ENCODE data around the gene MACROD2. TPM values are rescaled to one million over a fixed set of nuclear protein-coding genes. Genes with fewer than 3 reads are reported as not detected.

The MACROD2 gene
- total and polyA plus RNA-seq, 2 of the 4 experiments (the other 2 are of a cell fraction): not detected

GRCh38 chr20:16052456-16052855 lies 2057.1 kb downstream of the MACROD2 start:
- no peak overlapping the region for H2BK120ac ChIP-seq (ENCODE audit: low read depth, low read length)
- no peak for TF ChIP-seq MXI1 (IDR thresholded peaks at IDR 0.05; ENCODE audit: borderline replicate concordance, low read depth, low read length)
- H3K4me2 ChIP-seq (ENCODE audit: low read depth, low read length): no peak overlapping the region
- no peak overlapping the region for H2BK15ac ChIP-seq (ENCODE audit: low read depth, low read length)
- no peak overlapping the region for H2BK5ac ChIP-seq (ENCODE audit: low read depth, low read length, poor library complexity, severe bottlenecking)
- no peaks in the 10 kb centered on the region for H3K79me1 ChIP-seq (ENCODE audit: low read depth in 1 of 2, low read length in 2 of 2)
- H2BK20ac ChIP-seq (ENCODE audit: low read depth, low read length): no peak overlapping the region
- ChIA-PET CTCF (no interaction called here), POLR2A (ENCODE audit: unreplicated experiment) (no interaction called here)
- no peak overlapping the region for H3K14ac ChIP-seq (replicated peaks; ENCODE audit: low read depth, low read length)
- H3K4me1 ChIP-seq (ENCODE audit: control insufficient read depth, insufficient read depth, low read length): no peaks in the 10 kb centered on the region
- no peak overlapping the region for H3K4ac ChIP-seq (ENCODE audit: low read depth, low read length)
- no peak overlapping the region for H4K5ac ChIP-seq (ENCODE audit: low read depth, low read length)
- H2AK9ac ChIP-seq (replicated peaks; ENCODE audit: low read depth, low read length, poor library complexity): no peak overlapping the region
- H3K23ac ChIP-seq (ENCODE audit: low read depth, low read length): no peak overlapping the region
- no peak overlapping the region for H3K56ac ChIP-seq (ENCODE audit: extremely low read depth, insufficient read depth, low read length)
- no peaks in the 10 kb centered on the region for H3K9me1 ChIP-seq (ENCODE audit: insufficient read depth, low read length)
- H3K4me3 ChIP-seq (ENCODE audit: insufficient read depth, low read depth, low read length): no peak overlapping the region
- H3K9me3 ChIP-seq (ENCODE audit: control insufficient read depth, insufficient read depth, low read length): no peaks in the 10 kb centered on the region; the same call in none of the 2 replicates
- no peaks in the 10 kb centered on the region for H3K36me3 ChIP-seq (ENCODE audit: control insufficient read depth, insufficient read depth, low read length)
- H4K8ac ChIP-seq (ENCODE audit: low read depth in 2 of 2, low read length in 2 of 2): no peak overlapping the region
- no peak for ATAC-seq (ENCODE audit: low read depth)
- H3K18ac ChIP-seq (ENCODE audit: low read depth, low read length): no peak overlapping the region
- WGBS, 2 experiments (ENCODE audit: extremely low coverage in 2 of 2, insufficient read length in 1 of 2): no CpG with 5 or more reads among the region's 4 CpGs
- H4K20me1 ChIP-seq (ENCODE audit: insufficient read depth, low read length): no peaks in the 10 kb centered on the region
- intact Hi-C loops (cut with micrococcal nuclease): no loop called here
- no peak overlapping the region for H2AK5ac ChIP-seq (ENCODE audit: low read depth, low read length)
- H3K27me3 ChIP-seq (ENCODE audit: control insufficient read depth, insufficient read depth, low read length): no peaks in the 10 kb centered on the region
- DNase-seq: no peak
- H2AFZ ChIP-seq (replicated peaks; ENCODE audit: low read length, poor library complexity): no peak overlapping the region
- no peak overlapping the region for H3K27ac ChIP-seq (ENCODE audit: insufficient read depth, low read length)
- no TSS peak for BruUV-seq (replicated peaks)
- in situ Hi-C loops (cut with MboI; ENCODE audit: low sequenced_read_pairs): no loop called here
- dilution Hi-C loops (cut with HindIII; ENCODE audit: low sequenced_read_pairs, unreplicated experiment): no loop called here
- H3K9ac ChIP-seq (ENCODE audit: low read depth, low read length): no peak overlapping the region
- no peak overlapping the region for H4K91ac ChIP-seq (ENCODE audit: insufficient read depth, low read depth, low read length)

All from IMR-90 (cell line).